SHP77 treated with DMSO at 0.1 percent for 48 hours (cell line): ENCODE data around the gene ELMOD2.

Source experiments
- DNase-seq: peaks from one replicate; lab custom pipeline; 2025; lab: John Stamatoyannopoulos, UW

The ELMOD2 gene

GRCh38 chr4:140584439-140584838 is 60.5 kb downstream of the ELMOD2 start:
- DNase-seq = no peak

GRCh38 chr4:140595065-140595464 is 71.1 kb downstream of the ELMOD2 start:
- DNase-seq = no peak

- no peak for DNase-seq
Measured at GRCh38 chr4:140600408-140600807, 76.4 kb downstream of the ELMOD2 start.

- DNase-seq = no peak
Measured at GRCh38 chr4:140602714-140603113, 78.7 kb downstream of the ELMOD2 start.

GRCh38 chr4:140603286-140603685 is 79.3 kb downstream of the ELMOD2 start:
- no peak for DNase-seq
